ENCODE measurements around the gene TSPAN9.

Gene TSPAN9

DNA sequence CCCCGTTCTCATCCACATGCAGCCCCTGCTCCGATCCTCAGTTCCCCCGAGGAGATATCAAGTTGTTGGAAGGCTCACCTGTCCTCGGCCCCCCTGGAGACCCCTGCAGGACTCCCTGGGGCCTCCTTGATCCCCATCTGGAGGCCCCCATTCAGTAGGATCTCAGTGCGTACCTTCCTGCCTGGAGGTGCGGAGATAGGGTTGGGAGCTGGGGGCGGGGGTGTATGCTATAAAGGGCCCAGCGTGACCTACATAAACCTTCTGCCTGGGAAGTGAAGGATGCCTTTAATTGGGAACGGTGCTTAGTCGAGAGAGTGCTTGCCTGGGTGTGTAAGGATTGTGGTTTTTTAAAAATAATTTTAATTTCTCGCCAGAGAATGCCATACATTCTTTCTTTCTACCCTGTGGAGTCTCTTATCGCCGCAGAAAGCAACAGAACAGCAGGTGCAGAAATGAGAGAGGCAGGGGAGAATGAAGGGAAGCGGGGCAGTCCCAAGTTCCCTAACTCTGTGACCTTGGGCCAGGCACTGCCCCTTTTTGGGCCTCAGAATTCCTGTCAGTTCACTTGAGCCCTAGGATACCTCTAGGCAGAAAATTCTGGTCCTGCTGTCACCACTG, 153.7 kb downstream of the TSPAN9 start:
- no peak for DNase-seq

- no peak for DNase-seq
Measured at GRCh38 chr12:3231399-3231876, 154.3 kb downstream of the TSPAN9 start.

- DNase-seq = no peak
Measured at GRCh38 chr12:3233797-3234196, 156.6 kb downstream of the TSPAN9 start.

GRCh38 chr12:3236345-3237187, 159.4 kb downstream of the TSPAN9 start:
- DNase-seq = no peak

DNA sequence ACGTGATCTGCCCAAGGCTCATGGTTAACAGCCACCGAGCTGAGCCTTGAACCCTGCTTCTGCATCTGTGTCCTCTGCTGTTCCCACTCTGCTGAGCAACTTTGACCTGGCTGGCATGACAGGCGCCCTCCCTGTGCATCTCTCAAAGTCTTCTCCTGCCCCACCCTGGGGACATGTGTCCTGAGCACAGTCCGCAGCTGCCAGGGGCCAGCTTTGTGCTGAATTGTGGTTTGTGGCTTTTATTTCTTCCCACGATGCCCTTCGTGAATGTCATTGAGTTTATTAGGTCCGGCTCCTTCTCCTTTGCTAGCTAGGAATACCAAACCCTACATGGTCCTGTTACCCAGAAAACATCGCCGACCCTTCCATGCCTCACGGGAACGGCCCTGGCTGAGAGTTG, 161.0 kb downstream of the TSPAN9 start:
- no peak for DNase-seq

GRCh38 chr12:3241621-3242020, 164.4 kb downstream of the TSPAN9 start:
- no peak for DNase-seq

- DNase-seq = no peak
Measured at GRCh38 chr12:3242199-3242863, 165.2 kb downstream of the TSPAN9 start.

DNA sequence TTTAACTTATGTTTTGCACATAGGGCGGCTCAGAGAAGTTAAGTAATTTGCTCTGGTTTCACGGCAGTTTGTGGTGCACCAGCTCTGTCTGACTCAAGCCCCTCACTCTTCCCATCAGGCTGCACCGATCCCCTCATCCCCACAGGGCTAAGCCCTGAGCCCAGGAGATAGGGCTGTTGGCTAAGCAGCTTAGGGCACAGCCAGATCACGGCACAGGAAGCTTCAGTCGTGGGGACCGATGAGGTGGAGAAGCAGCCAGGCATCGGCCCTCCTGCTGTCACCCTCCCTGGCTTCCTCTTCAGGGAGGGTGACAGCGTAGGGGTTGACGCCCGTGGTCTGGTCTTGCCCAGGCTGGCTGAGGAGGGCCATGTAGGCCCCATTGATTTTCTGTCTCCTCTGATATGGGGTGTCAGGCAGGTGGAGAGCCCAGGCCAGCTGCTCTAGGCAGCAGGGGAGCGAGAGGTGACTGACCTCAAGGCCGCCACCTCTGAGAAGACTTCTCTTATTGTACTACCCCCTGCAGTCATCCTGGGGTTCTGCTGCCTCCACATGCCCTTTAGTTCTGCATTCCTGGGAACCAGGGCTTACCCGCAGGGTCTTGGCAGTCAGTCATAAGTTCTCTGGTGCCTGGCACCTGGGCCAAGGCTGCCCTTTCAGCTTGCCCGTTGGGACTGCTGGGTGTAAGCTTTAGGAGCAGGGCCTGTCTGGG, 166.4 kb downstream of the TSPAN9 start:
- DNase-seq = no peak

- no peak for DNase-seq
Measured at GRCh38 chr12:3244219-3244750, 167.1 kb downstream of the TSPAN9 start.

- no peak for DNase-seq
Measured at GRCh38 chr12:3246253-3246652, 169.1 kb downstream of the TSPAN9 start.

DNA sequence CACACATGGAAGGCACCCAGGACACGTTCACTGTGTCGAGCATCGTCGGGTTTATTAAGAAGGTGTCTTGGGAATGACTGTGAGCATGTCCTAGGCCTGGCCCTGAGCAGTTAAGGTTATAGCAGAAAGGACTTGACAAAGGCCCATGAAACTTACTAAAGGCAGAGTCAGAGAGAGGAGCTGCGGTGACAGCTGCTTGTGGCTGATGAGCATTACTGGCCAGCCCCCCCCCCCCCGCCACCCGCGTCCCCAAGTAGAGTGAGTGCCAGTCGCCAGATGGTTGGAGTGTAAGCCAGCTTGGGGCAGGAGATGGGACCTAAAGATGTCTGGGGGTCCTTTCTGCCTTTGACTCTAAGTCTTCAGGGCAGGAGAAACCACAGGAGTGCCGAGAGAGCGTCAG, 169.9 kb downstream of the TSPAN9 start:
- DNase-seq = no peak

DNA sequence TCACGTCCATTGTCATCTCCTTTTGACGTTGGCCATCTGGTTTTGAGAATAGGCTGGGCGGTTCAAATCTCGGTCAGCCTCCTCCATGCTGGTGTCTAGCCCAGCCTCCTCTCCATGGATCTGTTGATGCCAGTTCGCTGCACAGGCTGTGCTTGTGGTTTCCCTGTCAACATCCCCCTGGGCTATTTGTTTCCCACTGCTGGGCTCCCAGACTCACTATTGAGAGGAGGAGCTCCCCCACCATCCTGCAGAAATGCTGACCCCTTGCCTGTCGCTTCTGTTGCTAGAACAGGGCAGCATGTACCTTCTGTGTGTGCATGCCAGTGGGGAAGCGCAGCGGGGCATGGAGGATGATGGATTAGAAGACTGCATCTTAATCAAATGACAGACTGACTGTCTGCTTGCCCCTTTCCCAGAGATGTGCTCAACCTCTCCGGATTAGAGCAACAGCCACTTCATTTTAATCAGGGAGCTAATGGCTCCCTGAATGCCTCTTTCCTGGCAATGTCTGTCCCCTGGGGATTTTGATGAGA, 170.5 kb downstream of the TSPAN9 start:
- DNase-seq = no peak

- no peak for DNase-seq
Measured at GRCh38 chr12:3249081-3249800, 172.1 kb downstream of the TSPAN9 start.

GRCh38 chr12:3250034-3250433, 172.9 kb downstream of the TSPAN9 start:
- DNase-seq = no peak

GRCh38 chr12:3250576-3250975, 173.4 kb downstream of the TSPAN9 start:
- no peak for DNase-seq

DNA sequence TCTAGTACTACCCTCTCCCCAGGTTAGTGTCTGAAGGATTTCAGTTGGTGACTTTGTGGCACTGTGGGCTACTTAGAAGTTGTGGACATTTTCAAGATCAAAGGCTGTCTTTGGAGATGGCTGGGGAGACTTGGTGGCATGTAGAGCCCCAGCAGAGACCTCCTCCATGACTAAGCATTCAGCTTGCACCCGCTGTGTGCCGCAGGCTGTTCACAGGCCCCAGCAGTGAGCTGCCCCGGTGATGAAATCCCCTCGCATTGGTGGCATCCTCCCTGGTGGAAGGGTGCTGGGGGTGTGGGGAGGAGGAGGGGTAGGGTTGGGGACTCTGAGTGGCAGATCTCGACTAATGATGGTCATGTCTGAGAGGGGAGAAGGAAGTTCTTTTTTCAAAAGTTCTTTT, 173.9 kb downstream of the TSPAN9 start:
- no peak for DNase-seq

- no peak for DNase-seq
Measured at GRCh38 chr12:3251691-3252090, 174.5 kb downstream of the TSPAN9 start.

DNA sequence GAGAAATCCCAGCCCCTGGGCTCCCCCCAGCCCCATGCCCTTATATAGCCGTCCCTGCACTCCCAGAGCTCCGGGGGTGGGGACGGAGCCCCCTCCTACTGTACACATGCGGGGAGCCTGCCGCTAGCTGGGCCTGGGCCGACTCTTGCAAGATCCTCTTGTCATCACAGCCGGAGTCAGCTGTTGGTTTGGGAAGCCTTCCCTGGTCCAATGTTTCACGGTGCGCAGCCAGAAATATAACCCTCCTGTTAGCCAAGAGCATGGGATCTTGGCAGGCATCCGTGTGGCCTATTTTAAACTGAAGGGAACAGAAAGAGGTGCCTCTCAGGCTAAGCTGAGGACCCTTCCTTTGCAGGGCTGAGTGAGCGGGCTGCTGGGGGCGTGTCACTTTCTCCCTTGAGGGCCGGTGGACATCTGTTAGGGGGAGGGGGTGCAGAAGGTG, 175.3 kb downstream of the TSPAN9 start:
- no peak for DNase-seq

DNA sequence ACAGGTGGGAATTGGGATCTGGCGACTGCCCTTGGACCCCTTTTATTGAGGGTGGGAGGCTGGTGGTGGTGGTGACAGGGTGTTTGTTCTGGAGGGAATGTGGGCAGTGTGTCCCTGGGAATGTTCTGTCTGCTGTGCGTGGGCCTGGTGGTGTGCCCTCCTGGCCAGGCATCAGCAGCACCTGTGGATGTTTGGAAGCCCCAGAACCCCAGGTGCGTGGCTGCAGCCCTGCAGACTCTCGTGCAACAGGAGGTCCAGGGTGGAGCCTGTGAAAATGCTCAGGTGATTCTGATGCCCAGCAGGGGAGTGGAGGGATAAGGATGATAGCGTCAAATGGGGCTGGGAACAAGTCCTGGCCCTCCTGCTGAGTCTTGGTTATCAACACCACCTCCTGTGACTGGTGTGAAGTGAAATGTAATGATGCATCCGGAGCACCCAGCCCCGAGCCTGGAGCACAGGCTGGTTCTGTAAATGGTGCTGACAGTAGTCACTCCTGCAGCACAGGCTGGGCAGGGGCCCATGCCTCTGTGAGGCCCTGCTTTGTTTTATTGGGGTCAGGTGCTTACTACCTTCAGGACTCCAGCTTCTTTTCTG, 176.6 kb downstream of the TSPAN9 start:
- no peak for DNase-seq

DNA sequence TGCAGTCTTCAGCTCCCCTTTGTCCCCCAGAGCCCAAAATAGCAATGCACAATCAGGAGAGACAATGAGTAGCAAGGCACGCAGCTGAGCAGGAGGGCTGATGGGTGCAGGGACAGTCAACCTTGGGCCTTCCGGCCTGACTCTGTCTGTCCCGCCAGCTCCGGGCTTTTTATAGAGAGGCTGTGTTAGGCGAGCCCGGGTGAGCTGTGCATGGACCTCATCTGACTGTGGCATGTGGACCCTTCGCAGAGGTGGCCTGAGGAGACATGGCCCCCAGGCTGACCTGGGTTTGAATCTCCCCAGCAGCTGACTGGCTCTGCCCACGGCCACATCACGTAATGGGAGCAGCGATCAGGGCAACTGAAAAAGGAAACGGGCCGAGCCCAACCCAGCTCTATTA, 177.9 kb downstream of the TSPAN9 start:
- DNase-seq = no peak

DNA sequence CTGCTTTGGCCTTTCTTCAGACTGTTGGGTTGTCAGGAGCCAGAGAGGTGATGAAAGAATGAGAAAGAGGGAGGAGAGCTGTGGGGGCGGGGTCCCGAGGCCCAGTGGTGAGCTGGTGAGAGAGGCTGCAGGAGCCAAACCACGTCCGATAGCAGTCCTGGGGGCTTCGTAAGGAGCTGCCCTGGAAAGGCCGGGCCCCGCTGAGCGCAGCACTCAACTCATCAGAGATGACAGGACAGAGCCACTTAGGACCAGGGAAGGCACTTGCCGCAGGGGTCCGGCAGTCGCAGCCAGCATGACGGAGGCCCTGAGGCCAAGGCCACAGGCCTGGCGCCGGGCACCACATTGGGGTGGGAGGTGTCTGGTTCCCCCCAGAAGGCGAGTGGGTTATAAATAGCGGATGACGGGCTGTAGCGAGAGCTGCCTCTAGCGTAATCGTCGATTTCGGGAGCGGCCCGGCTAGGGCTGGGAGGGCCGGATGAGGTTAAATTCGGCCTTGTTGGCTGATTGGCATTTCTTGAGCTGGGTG, 179.0 kb downstream of the TSPAN9 start:
- DNase-seq = no peak
